GM18873 (cell line): Measurements from ENCODE around the gene STK32B.
"Not testable (repeated sequence)": the region's sequence is repeated elsewhere in the genome, so short reads cannot be mapped to it uniquely, and the experiment has no call there.

Experiments
- ATAC-seq: cut with Tn5 transposase; IDR thresholded peaks from one replicate; pipeline ENCODE4 v1.9.1; 2021; ENCODE audit warnings: mild to moderate bottlenecking, moderate library complexity, moderate number of reproducible peaks; ENCODE audit not compliant: unreplicated experiment, low FRiP score

Gene STK32B

DNA sequence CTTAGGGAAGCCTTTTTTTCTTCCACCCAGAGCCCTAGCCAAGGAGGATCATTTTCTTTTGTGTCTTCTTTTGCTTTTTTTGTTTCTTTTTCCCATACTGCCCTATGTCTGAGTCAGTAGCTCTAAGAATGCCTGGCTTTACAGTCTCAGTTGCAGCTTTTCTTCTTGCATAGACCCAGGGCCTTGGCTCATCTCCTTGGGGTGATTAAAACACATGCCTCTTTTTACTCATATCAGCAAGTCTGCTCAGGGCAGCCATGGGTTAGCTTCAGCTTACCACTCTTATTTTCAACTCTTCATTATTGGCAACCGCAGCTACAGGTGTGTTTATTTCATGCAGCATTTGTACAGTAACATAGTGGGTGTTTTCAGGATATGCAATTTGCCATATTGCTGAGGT is 196.5 kb downstream of the STK32B start:
- no peak for ATAC-seq

DNA sequence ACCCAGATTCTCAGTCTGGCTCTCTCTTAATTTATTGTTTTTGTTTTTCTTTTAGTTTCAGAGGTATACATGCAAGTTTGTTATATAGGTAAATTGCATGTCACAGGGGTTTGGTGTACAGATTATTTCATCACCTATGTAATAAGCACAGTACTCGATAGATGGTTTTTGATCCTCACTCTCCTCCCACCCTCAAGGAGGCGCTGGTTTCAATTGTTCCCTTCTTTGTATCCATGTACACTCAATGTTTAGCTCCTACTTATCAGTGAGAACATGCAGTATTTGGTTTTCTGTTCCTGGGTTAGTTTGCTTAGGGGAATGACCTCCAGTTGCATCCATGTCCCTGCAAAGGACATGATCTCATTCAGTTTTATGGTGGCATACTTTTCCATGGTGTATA is 198.4 kb downstream of the STK32B start:
- no peak for ATAC-seq

DNA sequence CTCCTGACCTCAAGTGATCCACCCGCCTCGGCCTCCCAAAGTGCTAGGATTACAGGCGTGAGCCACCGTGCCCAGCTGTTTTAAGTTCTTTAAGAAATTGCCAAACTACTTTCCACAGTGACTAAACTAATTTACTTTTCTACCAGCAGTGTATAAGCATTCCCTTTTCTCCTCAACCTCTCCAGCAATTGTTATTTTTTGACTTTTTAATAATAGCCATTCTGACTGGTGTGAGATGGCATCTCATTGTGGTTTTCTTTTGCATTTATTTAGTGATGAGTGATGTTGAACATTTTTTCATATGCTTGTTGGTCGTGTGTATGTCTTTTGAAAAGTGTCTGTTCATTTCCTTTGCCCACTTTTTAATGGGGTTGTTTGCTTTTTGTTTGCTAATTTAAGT is 199.3 kb downstream of the STK32B start:
- ATAC-seq = not testable (repeated sequence)

DNA sequence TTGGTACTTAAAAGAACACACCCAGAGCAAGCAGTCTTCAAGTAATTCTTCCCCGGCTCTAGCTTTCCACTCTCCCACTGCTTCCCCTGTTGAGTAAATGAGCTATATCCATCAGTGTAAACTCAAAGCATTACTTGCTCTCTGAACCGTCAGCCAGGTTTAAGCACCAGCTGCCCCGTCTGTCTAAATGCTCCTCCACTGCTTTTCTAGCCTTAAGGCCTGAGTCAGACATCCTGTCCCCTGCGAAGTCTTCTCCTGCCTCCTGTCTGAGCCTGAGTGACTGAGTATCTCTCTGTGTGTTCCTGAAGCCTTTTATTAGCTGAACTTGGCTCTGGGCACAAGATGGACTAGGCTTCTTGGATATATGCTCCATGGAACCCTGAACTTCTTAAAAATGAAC is 205.1 kb downstream of the STK32B start:
- no peak for ATAC-seq

DNA sequence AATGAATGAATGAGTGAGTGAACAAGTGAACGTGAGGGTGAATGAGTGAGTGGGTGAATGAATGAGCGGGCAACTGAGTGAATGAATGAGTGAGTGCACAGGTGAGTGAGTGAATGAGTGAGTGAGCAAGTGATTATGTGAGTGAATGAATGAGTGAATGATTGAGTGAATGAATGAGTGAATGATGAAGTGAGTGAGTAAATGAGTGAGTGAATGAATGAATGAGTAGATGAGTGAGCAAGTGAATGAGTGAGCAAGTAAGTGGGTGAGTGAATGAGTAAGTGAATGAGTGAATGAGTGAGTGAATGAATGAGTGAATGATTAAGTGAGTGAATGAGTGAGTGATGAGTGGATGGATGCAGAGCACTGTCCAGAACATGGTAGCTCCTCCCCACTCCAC is 205.8 kb downstream of the STK32B start:
- no peak for ATAC-seq

DNA sequence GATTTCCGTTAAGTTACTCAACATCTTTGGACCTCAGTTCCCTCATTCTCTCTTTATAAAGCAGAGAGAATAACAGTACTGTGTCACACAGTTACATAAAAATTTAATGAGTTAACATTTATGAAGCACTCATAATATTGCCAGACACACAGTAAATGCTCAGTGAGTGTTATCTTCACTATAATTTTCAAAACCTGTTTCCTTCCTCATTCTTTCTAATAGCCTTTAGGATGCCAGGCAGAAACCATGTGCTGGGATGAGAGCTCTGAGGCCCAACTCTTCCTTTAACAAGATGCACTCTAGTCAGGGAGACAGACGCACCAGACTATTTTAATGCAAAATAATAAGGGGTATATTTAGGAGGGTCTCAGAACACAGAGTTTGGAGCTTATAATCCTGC is 208.2 kb downstream of the STK32B start:
- no peak for ATAC-seq

DNA sequence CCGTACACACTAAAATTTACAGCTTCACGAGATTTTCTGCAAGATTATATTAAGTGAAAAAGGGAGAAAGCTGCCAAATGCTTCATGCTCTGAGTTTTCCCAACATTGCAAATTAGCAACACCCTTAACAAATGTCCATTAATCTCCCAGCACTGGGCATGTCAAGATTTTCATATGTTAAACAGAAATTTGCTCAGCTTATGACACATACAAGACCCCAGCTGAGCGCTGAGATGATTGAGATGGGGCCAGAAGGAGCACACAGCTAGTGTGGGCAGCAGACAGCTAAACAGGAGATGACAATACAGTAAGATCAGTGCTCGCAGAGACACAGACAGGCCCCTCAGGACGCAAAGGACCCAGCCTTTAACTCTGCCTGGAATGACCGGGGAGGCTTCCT is 208.8 kb downstream of the STK32B start:
- ATAC-seq = no peak

DNA sequence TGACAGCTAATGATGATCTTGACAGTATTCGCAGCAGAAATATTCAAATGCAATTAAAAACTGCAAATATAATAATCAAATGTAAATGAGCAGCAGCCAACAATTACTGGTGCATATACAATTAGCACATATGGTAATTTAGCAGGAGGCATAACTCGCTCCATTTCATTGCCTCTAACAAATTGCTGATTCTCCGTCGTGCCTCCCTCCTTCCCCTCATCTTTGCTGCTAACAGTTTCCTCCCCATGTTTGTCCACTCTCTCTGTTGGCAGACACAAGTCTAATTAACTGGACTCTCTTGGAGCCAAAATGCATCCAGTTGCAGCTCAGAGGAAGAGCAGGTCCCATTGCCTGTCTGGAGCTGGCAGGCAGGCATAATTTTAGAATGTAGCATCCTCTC is 210.6 kb downstream of the STK32B start:
- ATAC-seq = no peak

DNA sequence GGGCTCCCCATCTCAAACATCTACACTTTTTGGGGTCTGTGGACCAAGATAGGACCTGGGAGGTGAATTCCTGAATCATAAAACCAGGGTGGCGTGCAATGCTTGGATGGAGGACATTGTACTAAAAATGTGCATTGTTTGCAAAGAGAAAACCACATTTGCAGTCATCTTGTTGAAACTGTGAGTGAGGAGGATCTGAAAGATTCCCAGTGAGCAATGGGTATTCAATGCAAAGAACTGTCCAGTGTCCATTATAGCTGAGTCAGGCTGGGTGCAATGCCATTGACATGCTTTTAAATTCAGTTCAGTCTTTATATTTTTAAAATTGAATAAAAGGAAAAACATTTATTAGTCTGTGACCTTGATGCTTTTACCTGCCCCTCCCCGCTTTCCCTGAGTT is 215.7 kb downstream of the STK32B start:
- no peak for ATAC-seq

DNA sequence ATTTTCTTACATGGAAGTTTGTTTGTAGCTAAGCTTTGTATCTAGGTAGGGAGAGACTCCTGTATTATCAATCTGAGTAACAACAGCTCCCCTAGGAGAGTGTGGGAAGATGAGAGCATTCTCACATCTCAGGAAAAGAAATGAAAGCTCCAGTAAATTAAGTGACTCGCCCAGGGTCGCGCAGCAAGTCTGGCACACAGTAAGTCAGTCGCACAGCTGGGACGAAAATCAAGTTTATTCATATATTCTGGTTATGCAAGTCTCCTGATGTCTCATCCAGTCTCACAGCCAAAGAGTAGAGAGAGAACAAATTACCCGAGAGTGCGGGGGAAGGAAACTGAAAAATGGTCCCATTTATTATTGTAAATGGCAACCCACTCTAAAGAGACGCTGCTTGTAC is 216.1 kb downstream of the STK32B start:
- no peak for ATAC-seq

DNA sequence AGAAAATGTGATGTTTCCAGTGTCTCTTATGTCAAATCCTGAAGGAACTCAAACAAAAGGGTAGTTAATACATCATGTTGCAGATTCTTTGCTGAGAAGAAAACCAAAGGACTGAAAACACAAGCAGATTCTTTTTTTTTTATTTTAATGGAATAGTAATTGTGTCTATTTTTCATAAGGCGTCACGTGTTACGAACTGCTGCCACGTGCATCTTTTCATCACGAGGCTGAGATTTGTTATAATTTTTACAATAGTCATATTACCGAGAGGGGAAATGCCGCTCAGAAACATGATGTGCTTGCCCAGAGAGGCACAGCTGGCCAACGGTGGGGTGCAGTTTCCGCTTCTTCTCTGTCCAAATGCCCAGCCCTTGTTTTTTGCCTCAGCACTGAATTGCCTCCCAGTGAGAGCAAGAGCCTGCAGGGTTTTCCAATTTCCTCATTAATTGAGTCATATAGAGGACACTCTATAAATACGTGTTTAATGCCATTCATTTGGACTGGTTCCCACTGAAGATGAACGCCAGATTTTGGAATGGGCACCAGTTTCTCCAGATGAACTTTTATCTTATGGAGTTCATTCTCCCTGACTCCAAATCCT is 225.3 kb downstream of the STK32B start:
- no peak for ATAC-seq

DNA sequence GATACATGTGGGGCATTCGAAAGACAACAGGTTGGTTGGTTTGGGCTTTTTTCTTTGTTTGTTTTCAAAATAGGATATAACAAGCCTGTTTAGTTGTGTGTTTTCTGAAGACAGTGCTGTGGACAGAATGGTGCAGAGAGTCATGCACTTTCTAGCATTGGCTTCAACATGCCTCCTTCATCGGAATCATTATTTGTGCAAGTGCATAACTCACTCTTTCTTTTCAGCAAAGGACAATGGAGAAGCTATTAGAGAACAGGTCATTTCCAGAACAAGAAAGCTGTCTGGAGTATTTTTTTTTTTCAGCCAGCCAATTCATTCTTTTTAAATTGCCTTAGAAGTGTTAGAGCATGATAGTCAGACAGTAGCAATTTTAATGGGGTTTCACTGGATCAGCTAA is 225.8 kb downstream of the STK32B start:
- ATAC-seq = no peak

DNA sequence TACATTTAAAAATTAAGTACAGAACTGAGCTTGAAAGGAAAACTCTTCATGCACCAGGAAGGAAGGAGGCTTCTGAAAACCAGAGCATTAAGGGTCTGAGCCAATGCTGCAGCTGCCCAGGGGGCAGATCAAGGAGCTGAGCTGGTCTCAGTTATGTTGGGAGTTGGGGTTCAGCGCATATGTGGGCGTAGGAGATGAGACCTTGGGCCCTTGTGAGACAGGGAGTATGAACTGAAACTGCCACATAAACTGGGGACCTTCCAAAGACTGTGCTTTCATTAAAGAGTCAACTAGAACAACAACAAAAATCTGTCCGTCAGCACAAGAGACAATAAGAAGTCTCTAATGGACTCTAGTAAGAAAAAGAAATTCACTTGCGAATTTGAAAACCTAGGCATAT is 226.9 kb downstream of the STK32B start:
- no peak for ATAC-seq

DNA sequence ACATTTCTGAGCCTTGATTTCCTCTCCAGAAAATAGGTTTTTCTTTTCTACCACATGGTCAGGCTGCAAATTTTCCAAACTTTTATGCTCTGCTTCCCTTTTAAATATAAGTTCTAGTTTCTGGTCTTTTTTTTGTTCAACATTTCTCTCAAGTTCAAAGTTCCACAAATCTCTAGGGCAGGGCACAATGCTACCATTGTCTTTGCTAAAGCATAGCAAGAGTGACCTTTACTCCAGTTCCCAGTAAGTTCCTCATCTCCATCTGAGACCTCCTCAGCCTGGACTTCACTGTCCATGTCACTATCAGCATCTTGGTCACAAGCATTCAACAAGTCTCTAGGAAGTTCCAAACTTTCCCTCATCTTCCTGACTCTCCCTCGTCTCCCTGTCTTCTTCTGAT is 228.8 kb downstream of the STK32B start:
- ATAC-seq = not testable (repeated sequence)

DNA sequence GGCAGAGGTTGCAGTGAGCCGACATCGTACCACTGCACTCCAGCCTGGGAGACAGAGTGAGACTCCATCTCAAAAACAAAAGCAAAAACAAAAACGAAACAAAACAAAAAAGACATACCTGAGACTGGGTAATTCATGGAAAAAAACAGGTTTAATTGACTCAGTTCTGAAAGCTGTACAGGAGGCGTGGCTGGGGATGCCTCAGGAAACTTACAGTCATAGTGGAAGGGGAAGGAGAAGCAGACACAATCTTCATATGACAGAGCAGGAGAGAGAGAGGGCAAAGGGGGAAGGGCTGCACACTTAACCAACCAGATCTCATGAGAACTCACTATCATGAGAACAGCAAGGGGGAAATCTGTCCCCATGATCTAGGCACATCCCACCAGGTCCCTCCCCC is 229.5 kb downstream of the STK32B start:
- ATAC-seq = no peak

DNA sequence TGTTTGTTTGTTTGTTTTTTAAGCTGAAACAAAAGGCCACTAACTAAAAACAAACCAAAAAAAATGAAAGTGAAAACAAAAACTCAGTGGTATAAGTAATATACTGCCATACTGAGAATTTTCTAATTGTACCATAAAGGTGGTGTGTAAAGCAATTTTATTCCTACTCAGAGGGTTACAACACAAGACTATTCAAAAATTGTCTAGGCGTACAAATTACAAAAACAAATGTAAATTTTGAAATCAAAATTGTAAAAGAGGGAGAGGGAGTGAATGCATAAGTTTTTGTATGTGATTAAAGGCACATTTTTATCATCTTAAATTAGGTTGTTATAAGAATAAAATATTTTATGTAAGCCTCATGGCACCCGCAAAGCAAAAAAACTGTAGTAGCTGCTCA is 232.6 kb downstream of the STK32B start:
- ATAC-seq = no peak

DNA sequence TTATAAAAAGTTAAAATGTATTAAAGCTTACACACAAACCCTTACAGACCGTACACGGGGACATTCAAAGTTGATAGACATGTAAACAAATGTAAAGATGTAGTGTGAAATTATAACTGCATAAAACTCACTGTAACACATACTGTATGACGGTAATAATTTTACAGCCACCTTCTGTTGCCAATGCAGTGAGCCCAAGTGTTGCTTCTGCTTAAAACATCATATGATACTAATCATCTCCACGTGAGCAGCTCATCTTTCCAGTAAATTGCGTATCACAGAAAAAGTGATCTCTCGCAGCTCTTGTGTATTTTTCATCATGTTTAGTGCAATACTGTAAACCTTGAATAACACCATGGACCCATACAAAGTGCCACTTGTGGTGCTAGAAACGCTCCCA is 233.2 kb downstream of the STK32B start:
- ATAC-seq = no peak

DNA sequence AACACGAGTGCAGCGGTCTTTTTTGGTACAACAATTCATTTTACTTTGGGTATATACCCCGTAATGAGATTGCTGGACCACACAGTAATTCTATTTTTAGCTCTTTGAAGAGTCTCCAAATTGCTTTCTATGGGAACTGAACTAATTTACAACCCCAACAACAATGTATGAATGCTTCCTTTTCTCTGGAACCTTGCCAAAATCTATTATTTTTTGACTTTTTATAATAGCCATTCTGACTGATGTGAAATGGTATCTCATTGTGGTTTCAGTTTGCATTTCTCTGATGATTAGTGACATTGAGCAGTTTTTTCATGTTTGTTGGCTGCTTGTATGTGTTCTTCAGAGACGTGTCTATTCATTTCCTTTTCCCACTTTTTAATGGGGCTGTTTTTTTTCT is 240.8 kb downstream of the STK32B start:
- ATAC-seq = no peak

DNA sequence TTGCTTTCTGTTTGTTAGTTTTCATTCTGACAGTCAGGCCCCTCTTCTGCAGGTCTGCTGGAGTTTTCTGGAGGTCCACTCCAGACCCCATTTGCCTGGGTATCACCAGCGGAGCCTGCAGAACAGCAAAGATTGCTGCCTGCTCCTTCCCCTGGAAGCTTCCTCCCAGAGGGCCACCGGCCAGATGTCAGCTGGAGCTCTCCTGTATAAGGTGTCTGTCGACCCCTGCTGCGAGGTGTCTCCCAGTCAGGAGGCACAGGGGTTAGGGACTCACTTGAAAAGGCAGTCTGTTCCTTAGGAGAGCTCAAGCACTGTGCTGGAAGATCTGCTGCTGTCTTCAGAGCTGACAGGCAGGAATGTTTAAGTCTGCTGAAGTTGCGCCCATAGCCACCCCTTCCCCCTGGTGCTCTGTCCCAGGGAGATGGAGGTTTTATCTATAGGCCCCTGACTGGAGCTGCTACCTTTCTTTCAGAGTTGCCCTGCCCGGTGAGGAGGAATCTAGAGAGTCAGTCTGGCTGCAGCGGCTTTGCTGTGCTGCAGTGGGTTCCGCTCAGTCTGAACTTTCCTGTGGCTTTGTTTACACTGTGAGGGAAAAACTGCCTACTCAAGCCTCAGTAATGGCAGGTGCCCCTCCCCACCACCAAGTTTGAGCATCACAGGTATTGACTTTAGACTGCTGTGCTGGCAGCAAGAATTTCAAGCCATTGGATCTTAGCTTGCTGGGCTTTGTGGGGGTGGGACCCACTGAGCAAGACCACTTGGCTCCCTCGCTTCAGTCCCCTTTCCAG is 246.9 kb downstream of the STK32B start:
- ATAC-seq = not testable (repeated sequence)

DNA sequence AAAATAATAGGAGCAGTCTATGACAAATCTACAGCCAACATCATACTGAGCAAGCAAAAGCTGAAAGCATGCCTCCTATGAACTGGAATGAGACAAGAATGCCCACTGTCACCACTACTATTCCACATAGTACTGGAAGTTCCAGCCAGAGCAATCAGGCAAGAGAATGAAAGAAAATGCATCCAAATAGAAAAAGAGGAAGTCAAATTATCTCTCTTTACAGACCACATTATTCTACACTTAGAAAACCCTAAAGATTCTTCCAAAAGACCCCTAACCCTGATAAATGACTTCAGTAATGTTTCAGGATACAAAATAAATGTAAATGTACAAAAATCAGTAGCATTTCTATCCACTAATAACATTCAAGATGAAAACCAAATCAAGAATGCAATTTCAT is 249.0 kb downstream of the STK32B start:
- ATAC-seq = no peak

DNA sequence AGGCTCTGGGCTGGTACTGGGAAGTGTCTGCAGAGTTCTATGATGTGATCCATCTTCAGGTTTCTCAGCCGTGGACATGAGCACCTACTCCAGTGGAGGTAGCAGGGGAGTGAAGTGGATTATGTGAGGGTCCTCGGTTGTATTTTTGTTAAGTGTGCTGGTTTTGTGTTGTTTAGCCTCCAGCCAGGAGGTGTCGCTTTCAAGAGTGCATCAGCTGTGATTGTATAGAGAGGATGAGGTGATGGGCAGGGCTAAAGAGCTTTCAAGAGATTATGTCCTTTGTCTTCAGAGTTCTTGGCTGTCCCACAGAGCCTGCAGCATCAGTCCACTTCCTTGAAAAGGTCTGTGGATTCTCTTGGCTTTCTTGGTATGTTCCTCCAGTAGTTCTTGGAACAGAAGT is 256.6 kb downstream of the STK32B start:
- ATAC-seq = no peak

DNA sequence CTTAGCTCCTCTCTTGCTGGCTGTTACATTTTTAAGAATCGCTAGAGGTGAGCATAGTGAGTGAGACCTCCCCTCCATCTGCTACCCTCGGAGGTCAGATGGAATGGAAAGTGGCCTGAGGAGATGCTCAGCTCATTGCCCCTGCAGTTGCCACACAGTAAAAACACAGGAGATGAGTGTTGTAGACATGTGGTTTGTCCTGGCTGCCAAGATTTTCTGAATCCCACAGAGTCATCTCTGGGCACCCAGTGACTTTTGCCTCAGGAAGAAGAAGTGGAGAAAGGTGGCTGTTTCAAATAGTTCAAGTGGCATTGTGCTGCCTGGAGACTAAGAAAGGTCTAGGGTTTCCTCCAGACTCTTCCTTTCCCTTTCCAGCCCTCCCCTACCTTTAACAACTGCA is 271.0 kb downstream of the STK32B start:
- ATAC-seq = no peak
